MM.1S (cell line): ENCODE measurements around the gene POLR1B.
A peak's percentile ranks its signal among the peaks of the same experiment; 100 is the strongest.

Experiments
- DNase-seq: peaks from one replicate; pipeline ENCODE4 v3.0.0-alpha.2; 2015
- H2AFZ ChIP-seq: fragments of 300-600 bp; sonication (generic); 2 replicates; pipeline ENCODE4 v1.6.0; 2016; ENCODE audit warnings: antibody characterized with exemption, low read length
- H3F3A ChIP-seq: fragments of 300-600 bp; sonication (generic); 2 replicates; pipeline ENCODE4 v1.6.1; 2016; ENCODE audit warnings: mild to moderate bottlenecking, antibody characterized with exemption, low read length, moderate library complexity, mixed read lengths; ENCODE audit not compliant: insufficient read depth
- H3K27ac ChIP-seq: fragments of 300-600 bp; sonication (generic); 2 replicates; pipeline ENCODE4 v1.5.1; 2016; ENCODE audit warnings: mild to moderate bottlenecking, low read length
- H3K27me3 ChIP-seq: fragments of 300-600 bp; sonication (generic); replicated peaks from 2 replicates; pipeline ENCODE4 v1.6.0; 2016; ENCODE audit warnings: low read length; ENCODE audit not compliant: insufficient read depth
- H3K36me3 ChIP-seq: fragments of 300-600 bp; sonication (generic); replicated peaks from 2 replicates; pipeline ENCODE4 v1.6.1; 2016; ENCODE audit warnings: mild to moderate bottlenecking, low read length, mixed read lengths; ENCODE audit not compliant: insufficient read depth
- H3K4me1 ChIP-seq: fragments of 300-600 bp; sonication (generic); 2 replicates; pipeline ENCODE4 v1.6.1; 2016; ENCODE audit warnings: low read length, mixed read lengths
- H3K4me2 ChIP-seq: fragments of 300-600 bp; sonication (generic); 2 replicates; pipeline ENCODE4 v1.6.0; 2016; ENCODE audit warnings: low read depth, low read length
- H3K4me3 ChIP-seq: fragments of 300-600 bp; sonication (generic); 2 replicates; pipeline ENCODE4 v1.5.1; 2016; ENCODE audit warnings: low read length, mixed read lengths
- H3K79me2 ChIP-seq: fragments of 300-600 bp; sonication (generic); 2 replicates; pipeline ENCODE4 v1.6.1; 2016; ENCODE audit warnings: mixed run types, low read length, mixed read lengths
- H3K9ac ChIP-seq: fragments of 300-600 bp; sonication (generic); 2 replicates; pipeline ENCODE4 v1.6.1; 2016; ENCODE audit warnings: low read length, mixed read lengths
- H3K9me2 ChIP-seq: fragments of 300-600 bp; sonication (generic); replicated peaks from 2 replicates; pipeline ENCODE4 v1.6.1; 2016; ENCODE audit warnings: mild to moderate bottlenecking, low read length, mixed read lengths; ENCODE audit not compliant: insufficient read depth
- H3K9me3 ChIP-seq: fragments of 300-600 bp; sonication (generic); replicated peaks from 2 replicates; pipeline ENCODE4 v1.6.1; 2016; ENCODE audit warnings: mild to moderate bottlenecking, low read length, mixed read lengths; ENCODE audit not compliant: insufficient read depth
- H4K20me1 ChIP-seq: fragments of 300-600 bp; sonication (generic); 2 replicates; pipeline ENCODE4 v1.6.1; 2016; ENCODE audit warnings: mild to moderate bottlenecking, low read length, moderate library complexity, mixed read lengths; ENCODE audit not compliant: insufficient read depth
- EZH2 ChIP-seq: fragments of 300-600 bp; sonication (generic); optimal IDR thresholded peaks from 2 replicates; pipeline ENCODE3; 2017; ENCODE audit warnings: low read depth, mild to moderate bottlenecking, antibody characterized with exemption, low read length, mixed read lengths
- EZH2phosphoT487 ChIP-seq: fragments of 300-600 bp; sonication (generic); IDR thresholded peaks from 2 replicates; pipeline ENCODE4 v1.6.1; 2018; ENCODE audit warnings: antibody characterized with exemption, low read length
- TF ChIP-seq, protein P1 (sequence below): fragments of 300-600 bp; sonication (generic); IDR thresholded peaks from 2 replicates; pipeline ENCODE4 v1.5.1; 2016; ENCODE audit warnings: antibody characterized with exemption, low read length, mixed read lengths

The POLR1B gene

DNA sequence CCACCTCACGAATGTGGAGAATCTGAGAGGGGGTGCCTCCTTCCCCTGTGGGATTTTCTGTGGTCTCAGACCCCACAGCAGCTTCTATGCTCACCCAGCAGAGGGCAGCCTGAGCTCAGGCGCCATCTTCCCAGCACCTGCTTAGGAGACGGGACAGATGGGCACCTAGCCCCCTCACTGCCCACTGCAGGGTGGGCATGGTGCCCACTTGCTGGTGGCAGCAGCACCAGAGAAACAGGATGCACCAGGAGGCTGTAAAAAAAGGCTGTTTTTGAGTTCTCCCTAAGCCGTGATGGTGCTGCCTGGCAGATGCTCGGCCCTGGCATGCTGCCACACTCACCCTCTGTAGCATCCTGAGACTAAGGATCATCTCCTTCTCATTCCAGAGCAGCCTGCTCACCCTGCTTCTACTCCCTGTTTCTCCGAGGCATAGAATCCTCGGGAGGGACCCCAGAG is 84.4 kb downstream of the POLR1B start:
- H3K9me2 ChIP-seq = no peaks in the 10 kb centered on the region
- no peak overlapping the region for H3K4me2 ChIP-seq
- no peaks in the 10 kb centered on the region for H4K20me1 ChIP-seq
- H3K9ac ChIP-seq = no peak overlapping the region
- no peaks in the 10 kb centered on the region for H3K79me2 ChIP-seq
- TF ChIP-seq EZH2 (no peak), EZH2phosphoT487 (no peak)
- TF ChIP-seq, protein P1, sequence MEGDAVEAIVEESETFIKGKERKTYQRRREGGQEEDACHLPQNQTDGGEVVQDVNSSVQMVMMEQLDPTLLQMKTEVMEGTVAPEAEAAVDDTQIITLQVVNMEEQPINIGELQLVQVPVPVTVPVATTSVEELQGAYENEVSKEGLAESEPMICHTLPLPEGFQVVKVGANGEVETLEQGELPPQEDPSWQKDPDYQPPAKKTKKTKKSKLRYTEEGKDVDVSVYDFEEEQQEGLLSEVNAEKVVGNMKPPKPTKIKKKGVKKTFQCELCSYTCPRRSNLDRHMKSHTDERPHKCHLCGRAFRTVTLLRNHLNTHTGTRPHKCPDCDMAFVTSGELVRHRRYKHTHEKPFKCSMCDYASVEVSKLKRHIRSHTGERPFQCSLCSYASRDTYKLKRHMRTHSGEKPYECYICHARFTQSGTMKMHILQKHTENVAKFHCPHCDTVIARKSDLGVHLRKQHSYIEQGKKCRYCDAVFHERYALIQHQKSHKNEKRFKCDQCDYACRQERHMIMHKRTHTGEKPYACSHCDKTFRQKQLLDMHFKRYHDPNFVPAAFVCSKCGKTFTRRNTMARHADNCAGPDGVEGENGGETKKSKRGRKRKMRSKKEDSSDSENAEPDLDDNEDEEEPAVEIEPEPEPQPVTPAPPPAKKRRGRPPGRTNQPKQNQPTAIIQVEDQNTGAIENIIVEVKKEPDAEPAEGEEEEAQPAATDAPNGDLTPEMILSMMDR = peak; percentile 84
- no peaks in the 10 kb centered on the region for H3K36me3 ChIP-seq
- H3K9me3 ChIP-seq = no peaks in the 10 kb centered on the region
- no peak overlapping the region for H3K27ac ChIP-seq
- peaks cover 11% of the 10 kb centered on the region for H3F3A ChIP-seq
- H2AFZ ChIP-seq = no peak overlapping the region
- DNase-seq = peak; percentile 44
- H3K4me1 ChIP-seq = peaks cover 19% of the 10 kb centered on the region
- no peak overlapping the region for H3K4me3 ChIP-seq
- peaks cover 43% of the 10 kb centered on the region for H3K27me3 ChIP-seq
